ENCODE measurements around the gene UBN1.
A peak's percentile ranks its signal among the peaks of the same experiment; 100 is the strongest.

UBN1 gene

DNA sequence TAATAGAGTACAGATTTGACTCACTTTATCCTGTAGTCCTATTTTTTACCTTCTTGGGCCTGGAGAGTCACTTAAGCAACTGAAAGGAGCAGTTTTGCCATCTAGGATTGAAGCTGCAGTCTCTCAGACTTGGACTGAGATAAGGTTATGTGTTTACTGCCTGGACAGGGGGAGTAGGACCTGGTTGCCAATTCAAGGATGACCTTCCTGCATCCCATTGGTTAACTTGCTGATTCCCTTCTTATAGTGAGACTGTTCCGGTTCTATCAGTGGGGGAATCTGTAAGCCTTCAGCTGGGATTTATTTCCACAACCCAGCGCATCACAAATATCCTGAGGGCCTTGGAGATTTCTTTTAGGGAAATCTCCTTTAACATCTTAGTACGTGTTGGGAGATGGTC is 2.9 kb downstream of the UBN1 start:
- DNase-seq: no peak
- no peaks in the 10 kb centered on the region for H3K27me3 ChIP-seq (replicated peaks in 2 of 5; ENCODE audit: control insufficient read depth in 4 of 5, insufficient read depth in 5 of 5, low read length in 4 of 5)
- peaks cover 2 to 23% (median 13%) of the 10 kb centered on the region in 4 experiments for H3K36me3 ChIP-seq (ENCODE audit: control insufficient read depth in 4 of 4, insufficient read depth in 4 of 4, low read length in 3 of 4)
- peak overlapping the region in 1 of 7 experiments; percentile 12 for H3K4me3 ChIP-seq (ENCODE audit: control insufficient read depth in 1 of 7, extremely low read depth in 1 of 7, insufficient read depth in 4 of 7, low read depth in 2 of 7, low read length in 6 of 7)
- POLR2A ChIA-PET: no interaction called here
- 94% methylated on average over 3 of the region's 3 CpGs for WGBS (ENCODE audit: insufficient coverage)
- H3K9me3 ChIP-seq (ENCODE audit: control extremely low read depth in 1 of 5, control insufficient read depth in 4 of 5, insufficient read depth in 2 of 5, low read depth in 1 of 5, low read length in 4 of 5): no peaks in the 10 kb centered on the region
- no peak overlapping the region for H3K27ac ChIP-seq (ENCODE audit: insufficient read depth in 1 of 2, low read depth in 1 of 2, low read length in 2 of 2, poor library complexity in 1 of 2, severe bottlenecking in 2 of 2)
- H3K4me1 ChIP-seq (ENCODE audit: control extremely low read depth in 1 of 4, control insufficient read depth in 4 of 4, insufficient read depth in 4 of 4, low read length in 3 of 4): peaks cover 13 to 43% (median 30%) of the 10 kb centered on the region in 4 experiments
- CTCF ChIA-PET: no interaction called here

DNA sequence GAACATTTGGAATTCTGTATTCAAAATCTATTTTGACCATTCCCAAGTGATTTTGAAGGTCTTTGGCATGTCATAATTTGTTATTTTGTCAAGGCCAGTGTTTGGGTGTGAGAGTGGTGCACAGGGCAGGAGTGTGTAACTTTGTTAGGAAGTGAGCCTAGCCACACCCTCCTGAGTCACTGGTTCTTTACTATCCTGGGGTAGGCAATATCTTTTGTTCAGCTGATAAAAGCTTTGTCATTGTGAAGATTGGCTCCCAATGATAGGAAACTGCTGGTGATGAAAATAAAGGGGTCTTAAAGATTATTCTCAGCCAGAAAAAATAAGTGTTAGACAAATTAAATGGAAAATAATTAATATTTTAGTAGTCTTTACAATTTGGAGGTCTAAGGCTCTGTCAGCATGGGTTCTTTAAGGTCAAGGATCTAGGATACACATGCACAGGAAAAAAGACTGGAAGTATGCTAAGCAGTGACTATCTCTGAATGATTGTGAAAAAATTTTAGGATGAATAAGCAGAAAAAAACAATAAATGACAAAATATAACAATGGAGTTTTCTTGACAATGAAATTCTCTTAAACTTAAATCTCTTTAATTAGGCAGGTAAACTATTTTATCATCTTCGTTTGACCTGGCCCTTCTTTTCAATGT is 5.1 kb downstream of the UBN1 start:
- Histone ChIP-seq H3K4me1 (ENCODE audit: control extremely low read depth in 1 of 4, control insufficient read depth in 4 of 4, insufficient read depth in 4 of 4, low read length in 3 of 4) (peaks cover 2 to 30% (median 19%) of the 10 kb centered on the region in 4 experiments), H3K4me3 (ENCODE audit: control insufficient read depth in 1 of 7, extremely low read depth in 1 of 7, insufficient read depth in 4 of 7, low read depth in 2 of 7, low read length in 6 of 7) (no peak overlapping the region), H3K36me3 (ENCODE audit: control insufficient read depth in 4 of 4, insufficient read depth in 4 of 4, low read length in 3 of 4) (peaks cover 2 to 43% (median 24%) of the 10 kb centered on the region in 4 experiments), H3K9me3 (ENCODE audit: control extremely low read depth in 1 of 5, control insufficient read depth in 4 of 5, insufficient read depth in 2 of 5, low read depth in 1 of 5, low read length in 4 of 5) (no peaks in the 10 kb centered on the region), H3K27ac (ENCODE audit: insufficient read depth in 1 of 2, low read depth in 1 of 2, low read length in 2 of 2, poor library complexity in 1 of 2, severe bottlenecking in 2 of 2) (peak overlapping the region in 1 of 2 experiments; percentile 51), H3K27me3 (replicated peaks in 2 of 5; ENCODE audit: control insufficient read depth in 4 of 5, insufficient read depth in 5 of 5, low read length in 4 of 5) (no peaks in the 10 kb centered on the region)
- DNase-seq: peak in 1 of 3 donors; percentile 17
- CTCF ChIA-PET: interaction anchor here (0.6 kb wide), 1 partner anchor 66 kb away, joined by 3 read pairs; no protein-coding TSS in a partner anchor
- POLR2A ChIA-PET: no interaction called here
- 100% methylated on average over 1 of the region's 1 CpG for WGBS (ENCODE audit: insufficient coverage)

DNA sequence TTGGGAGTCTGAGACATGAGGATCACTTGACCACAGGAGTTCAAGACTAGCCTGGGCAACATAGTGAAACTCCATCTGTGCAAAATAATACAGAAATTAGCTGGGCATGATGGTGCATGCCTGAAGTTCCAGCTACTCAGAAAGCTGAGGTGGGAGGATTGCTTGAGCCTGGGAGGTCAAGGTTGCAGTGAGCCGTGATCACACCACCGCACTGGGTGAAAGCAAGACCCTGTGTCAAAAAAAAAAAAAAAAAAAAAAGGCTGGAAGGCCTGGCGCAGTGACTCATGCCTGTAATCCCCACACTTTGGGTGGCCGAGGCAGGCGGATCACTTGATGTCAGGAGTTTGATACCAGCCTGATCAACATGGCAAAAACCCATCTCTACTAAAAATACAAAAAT is 8.1 kb downstream of the UBN1 start:
- Histone ChIP-seq H3K36me3 (ENCODE audit: control insufficient read depth in 4 of 4, insufficient read depth in 4 of 4, low read length in 3 of 4) (peaks cover 22 to 73% (median 46%) of the 10 kb centered on the region in 4 experiments), H3K4me1 (ENCODE audit: control extremely low read depth in 1 of 4, control insufficient read depth in 4 of 4, insufficient read depth in 4 of 4, low read length in 3 of 4) (peaks cover 0 to 4% (median under 1%) of the 10 kb centered on the region in 4 experiments), H3K27ac (ENCODE audit: insufficient read depth in 1 of 2, low read depth in 1 of 2, low read length in 2 of 2, poor library complexity in 1 of 2, severe bottlenecking in 2 of 2) (no peak overlapping the region), H3K9me3 (ENCODE audit: control extremely low read depth in 1 of 5, control insufficient read depth in 4 of 5, insufficient read depth in 2 of 5, low read depth in 1 of 5, low read length in 4 of 5) (no peaks in the 10 kb centered on the region), H3K27me3 (replicated peaks in 2 of 5; ENCODE audit: control insufficient read depth in 4 of 5, insufficient read depth in 5 of 5, low read length in 4 of 5) (no peaks in the 10 kb centered on the region), H3K4me3 (ENCODE audit: control insufficient read depth in 1 of 7, extremely low read depth in 1 of 7, insufficient read depth in 4 of 7, low read depth in 2 of 7, low read length in 6 of 7) (no peak overlapping the region)
- ChIA-PET CTCF (no interaction called here), POLR2A (no interaction called here)
- DNase-seq: no peak
- WGBS (ENCODE audit: insufficient coverage): no CpG with 5 or more reads among the region's 5 CpGs

DNA sequence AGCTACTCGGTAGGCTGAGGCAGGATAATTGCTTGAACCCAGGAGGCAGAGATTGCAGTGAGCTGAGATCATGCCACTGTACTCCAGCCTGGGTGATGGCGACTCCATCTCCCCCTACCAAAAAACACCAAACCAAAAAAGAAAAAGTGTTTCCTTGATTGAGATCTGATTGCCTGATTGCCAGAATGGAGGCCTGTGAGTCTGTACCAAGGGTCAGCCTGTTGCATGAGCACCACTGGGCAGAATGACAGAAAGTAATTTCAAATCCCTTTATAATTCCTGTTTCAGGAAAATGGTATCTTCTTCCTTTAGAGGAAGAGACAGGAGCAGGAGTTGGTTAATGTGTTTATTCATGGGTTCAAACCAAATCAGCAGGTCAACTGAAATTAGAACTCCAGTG is 8.5 kb downstream of the UBN1 start:
- H3K4me1 ChIP-seq (ENCODE audit: control extremely low read depth in 1 of 4, control insufficient read depth in 4 of 4, insufficient read depth in 4 of 4, low read length in 3 of 4): peaks cover 0 to 3% (median 0%) of the 10 kb centered on the region in 4 experiments
- no peaks in the 10 kb centered on the region for H3K27me3 ChIP-seq (replicated peaks in 2 of 5; ENCODE audit: control insufficient read depth in 4 of 5, insufficient read depth in 5 of 5, low read length in 4 of 5)
- DNase-seq: no peak
- ChIA-PET POLR2A (no interaction called here), CTCF (no interaction called here)
- peaks cover 26 to 77% (median 49%) of the 10 kb centered on the region in 4 experiments for H3K36me3 ChIP-seq (ENCODE audit: control insufficient read depth in 4 of 4, insufficient read depth in 4 of 4, low read length in 3 of 4)
- H3K9me3 ChIP-seq (ENCODE audit: control extremely low read depth in 1 of 5, control insufficient read depth in 4 of 5, insufficient read depth in 2 of 5, low read depth in 1 of 5, low read length in 4 of 5): no peaks in the 10 kb centered on the region
- no peak overlapping the region for H3K4me3 ChIP-seq (ENCODE audit: control insufficient read depth in 1 of 7, extremely low read depth in 1 of 7, insufficient read depth in 4 of 7, low read depth in 2 of 7, low read length in 6 of 7)
- no peak overlapping the region for H3K27ac ChIP-seq (ENCODE audit: insufficient read depth in 1 of 2, low read depth in 1 of 2, low read length in 2 of 2, poor library complexity in 1 of 2, severe bottlenecking in 2 of 2)
- WGBS (ENCODE audit: insufficient coverage): 88% methylated on average over 2 of the region's 2 CpGs

DNA sequence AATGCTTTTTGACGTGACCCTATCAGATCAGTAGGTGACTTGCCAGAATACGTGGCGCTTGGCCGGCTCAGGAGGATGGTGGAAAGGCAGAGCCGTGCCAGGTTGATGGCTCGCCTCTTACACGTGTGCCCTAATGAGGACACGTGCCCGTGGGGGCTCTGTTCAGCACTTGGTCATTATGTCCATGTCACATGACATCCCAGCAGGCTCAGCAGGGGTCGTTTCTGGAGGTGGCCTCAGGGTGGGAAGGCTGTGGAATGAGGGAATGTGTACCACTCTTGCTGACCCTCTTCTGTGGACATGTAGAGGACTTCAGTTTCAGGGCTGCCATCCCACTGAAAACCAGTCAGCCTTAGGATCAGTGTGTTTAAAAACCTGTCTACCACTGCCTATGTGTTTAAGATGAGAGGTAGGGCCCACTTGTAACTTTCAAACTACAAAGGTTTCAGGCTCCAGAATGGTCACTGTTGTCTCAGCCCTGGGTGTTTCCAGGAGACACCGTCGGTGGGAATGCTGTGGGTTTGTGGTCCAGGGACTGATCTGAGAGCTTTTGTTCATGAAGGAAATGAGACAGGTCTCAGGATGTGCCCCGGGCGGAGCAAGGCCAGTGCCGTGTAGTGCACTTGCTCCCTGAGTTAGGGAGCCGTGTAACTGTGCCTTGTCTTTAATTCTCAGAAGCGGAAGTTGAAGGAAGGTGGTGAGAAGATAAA is 12.1 kb downstream of the UBN1 start:
- peaks cover 31 to 86% (median 61%) of the 10 kb centered on the region in 4 experiments for H3K36me3 ChIP-seq (ENCODE audit: control insufficient read depth in 4 of 4, insufficient read depth in 4 of 4, low read length in 3 of 4)
- H3K27me3 ChIP-seq (replicated peaks in 2 of 5; ENCODE audit: control insufficient read depth in 4 of 5, insufficient read depth in 5 of 5, low read length in 4 of 5): no peaks in the 10 kb centered on the region
- no peak overlapping the region for H3K4me3 ChIP-seq (ENCODE audit: control insufficient read depth in 1 of 7, extremely low read depth in 1 of 7, insufficient read depth in 4 of 7, low read depth in 2 of 7, low read length in 6 of 7)
- DNase-seq: no peak
- whole genome bisulfite sequencing (ENCODE audit: insufficient coverage): 96% methylated on average over 17 of the region's 17 CpGs
- no peaks in the 10 kb centered on the region for H3K9me3 ChIP-seq (ENCODE audit: control extremely low read depth in 1 of 5, control insufficient read depth in 4 of 5, insufficient read depth in 2 of 5, low read depth in 1 of 5, low read length in 4 of 5)
- ChIA-PET CTCF (no interaction called here), POLR2A (no interaction called here)
- H3K27ac ChIP-seq (ENCODE audit: insufficient read depth in 1 of 2, low read depth in 1 of 2, low read length in 2 of 2, poor library complexity in 1 of 2, severe bottlenecking in 2 of 2): no peak overlapping the region
- no peaks in the 10 kb centered on the region for H3K4me1 ChIP-seq (ENCODE audit: control extremely low read depth in 1 of 4, control insufficient read depth in 4 of 4, insufficient read depth in 4 of 4, low read length in 3 of 4)

DNA sequence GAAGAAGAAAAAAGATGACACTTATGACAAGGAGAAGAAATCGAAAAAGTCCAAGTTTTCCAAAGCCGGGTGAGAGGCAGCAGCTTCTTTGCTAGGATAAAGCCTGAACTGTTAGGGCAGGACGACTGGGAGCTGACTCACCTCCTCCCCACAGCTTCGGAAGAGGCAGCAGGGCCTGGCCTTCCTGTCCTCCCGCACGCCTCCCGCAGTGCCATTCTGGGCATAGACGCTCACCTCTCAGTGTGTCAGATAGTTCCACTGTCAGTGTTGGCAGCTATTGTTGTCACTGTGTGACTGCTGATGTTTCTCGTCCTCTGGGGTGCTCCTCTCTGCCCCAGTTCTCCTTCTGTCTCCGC is 12.6 kb downstream of the UBN1 start:
- no peaks in the 10 kb centered on the region for H3K27me3 ChIP-seq (replicated peaks in 2 of 5; ENCODE audit: control insufficient read depth in 4 of 5, insufficient read depth in 5 of 5, low read length in 4 of 5)
- H3K36me3 ChIP-seq (ENCODE audit: control insufficient read depth in 4 of 4, insufficient read depth in 4 of 4, low read length in 3 of 4): peaks cover 31 to 88% (median 58%) of the 10 kb centered on the region in 4 experiments
- H3K27ac ChIP-seq (ENCODE audit: insufficient read depth in 1 of 2, low read depth in 1 of 2, low read length in 2 of 2, poor library complexity in 1 of 2, severe bottlenecking in 2 of 2): no peak overlapping the region
- ChIA-PET POLR2A (no interaction called here), CTCF (no interaction called here)
- H3K9me3 ChIP-seq (ENCODE audit: control extremely low read depth in 1 of 5, control insufficient read depth in 4 of 5, insufficient read depth in 2 of 5, low read depth in 1 of 5, low read length in 4 of 5): no peaks in the 10 kb centered on the region
- no peak for DNase-seq
- no peaks in the 10 kb centered on the region for H3K4me1 ChIP-seq (ENCODE audit: control extremely low read depth in 1 of 4, control insufficient read depth in 4 of 4, insufficient read depth in 4 of 4, low read length in 3 of 4)
- WGBS (ENCODE audit: insufficient coverage): 99% methylated on average over 10 of the region's 10 CpGs
- H3K4me3 ChIP-seq (ENCODE audit: control insufficient read depth in 1 of 7, extremely low read depth in 1 of 7, insufficient read depth in 4 of 7, low read depth in 2 of 7, low read length in 6 of 7): no peak overlapping the region

DNA sequence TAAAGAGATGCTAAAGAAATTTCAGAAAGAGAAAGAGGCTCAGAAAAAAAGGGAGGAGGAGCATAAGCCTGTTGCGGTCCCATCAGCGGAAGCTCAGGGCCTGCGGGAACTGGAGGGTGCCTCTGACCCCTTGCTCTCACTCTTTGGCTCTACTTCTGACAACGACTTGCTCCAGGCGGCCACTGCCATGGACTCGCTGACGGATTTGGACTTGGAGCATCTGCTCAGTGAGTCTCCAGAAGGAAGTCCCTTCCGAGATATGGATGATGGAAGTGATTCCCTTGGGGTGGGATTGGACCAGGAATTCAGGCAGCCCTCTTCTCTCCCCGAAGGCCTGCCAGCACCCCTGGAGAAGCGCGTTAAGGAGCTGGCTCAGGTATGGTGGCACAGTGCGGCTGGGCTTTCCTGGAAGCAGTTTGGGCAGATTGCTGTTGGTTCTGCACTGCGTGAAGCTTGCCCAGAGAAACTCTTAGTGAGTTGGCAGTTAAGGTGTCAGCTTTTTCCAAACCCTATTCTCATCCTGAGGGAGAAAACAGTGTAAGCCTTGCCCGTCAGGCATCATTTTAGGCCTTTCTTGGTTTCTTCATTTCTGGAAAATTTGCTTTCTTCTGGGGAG is 13.6 kb downstream of the UBN1 start:
- ChIA-PET CTCF (no interaction called here), POLR2A (no interaction called here)
- no peak overlapping the region for H3K27ac ChIP-seq (ENCODE audit: insufficient read depth in 1 of 2, low read depth in 1 of 2, low read length in 2 of 2, poor library complexity in 1 of 2, severe bottlenecking in 2 of 2)
- no peaks in the 10 kb centered on the region for H3K9me3 ChIP-seq (ENCODE audit: control extremely low read depth in 1 of 5, control insufficient read depth in 4 of 5, insufficient read depth in 2 of 5, low read depth in 1 of 5, low read length in 4 of 5)
- peaks cover 31 to 81% (median 51%) of the 10 kb centered on the region in 4 experiments for H3K36me3 ChIP-seq (ENCODE audit: control insufficient read depth in 4 of 4, insufficient read depth in 4 of 4, low read length in 3 of 4)
- no peak overlapping the region for H3K4me3 ChIP-seq (ENCODE audit: control insufficient read depth in 1 of 7, extremely low read depth in 1 of 7, insufficient read depth in 4 of 7, low read depth in 2 of 7, low read length in 6 of 7)
- DNase-seq: no peak
- H3K4me1 ChIP-seq (ENCODE audit: control extremely low read depth in 1 of 4, control insufficient read depth in 4 of 4, insufficient read depth in 4 of 4, low read length in 3 of 4): no peaks in the 10 kb centered on the region
- no peaks in the 10 kb centered on the region for H3K27me3 ChIP-seq (replicated peaks in 2 of 5; ENCODE audit: control insufficient read depth in 4 of 5, insufficient read depth in 5 of 5, low read length in 4 of 5)
- WGBS (ENCODE audit: insufficient coverage): 95% methylated on average over 12 of the region's 14 CpGs

Data from common myeloid progenitor, CD34-positive (primary cell).